DMS114 treated with DMSO at 0.1 percent for 48 hours (cell line): ENCODE data around the gene TENM4.

ENCODE experiments used
- DNase-seq: peaks from one replicate; lab custom pipeline; 2025; ENCODE audit not compliant: unreplicated experiment; lab: John Stamatoyannopoulos, UW

TENM4 gene

DNA sequence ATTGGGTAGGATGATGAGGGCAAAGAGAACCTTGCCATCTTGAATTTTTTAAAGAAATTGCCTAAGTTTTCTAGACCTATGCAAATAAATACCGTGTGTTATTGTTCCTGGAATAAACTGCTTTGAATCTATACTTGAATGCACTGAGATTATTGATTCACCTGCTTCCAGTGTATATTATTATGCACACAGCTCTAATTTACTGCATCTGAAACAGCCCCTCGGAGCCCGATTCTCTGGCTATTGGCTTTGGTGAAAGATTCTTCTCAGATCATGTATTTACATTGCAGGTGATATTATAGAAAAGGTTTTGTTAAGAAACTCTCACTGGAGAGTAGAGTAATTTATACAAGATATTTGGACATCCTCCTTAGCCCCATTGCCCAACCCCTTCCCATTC is 254.2 kb downstream of the TENM4 start:
- no peak for DNase-seq

DNA sequence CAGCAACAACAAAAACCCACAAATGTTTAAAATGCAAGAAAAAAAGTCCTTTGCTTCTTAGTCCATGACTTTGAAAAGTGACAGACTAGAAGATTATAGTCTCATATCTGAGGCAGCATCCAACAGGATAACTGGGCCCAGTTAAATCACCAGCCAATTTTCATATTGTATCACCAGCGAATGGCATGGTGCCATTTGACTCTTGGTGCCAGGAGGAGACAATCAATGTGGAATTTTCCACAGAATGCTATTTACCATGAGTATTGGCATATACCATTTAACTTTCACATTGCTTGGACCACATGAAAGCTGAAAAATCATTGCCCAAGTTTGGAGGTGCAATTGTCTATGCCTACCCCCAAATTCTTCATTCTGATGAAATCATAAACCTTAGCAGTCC is 255.5 kb downstream of the TENM4 start:
- DNase-seq: no peak

DNA sequence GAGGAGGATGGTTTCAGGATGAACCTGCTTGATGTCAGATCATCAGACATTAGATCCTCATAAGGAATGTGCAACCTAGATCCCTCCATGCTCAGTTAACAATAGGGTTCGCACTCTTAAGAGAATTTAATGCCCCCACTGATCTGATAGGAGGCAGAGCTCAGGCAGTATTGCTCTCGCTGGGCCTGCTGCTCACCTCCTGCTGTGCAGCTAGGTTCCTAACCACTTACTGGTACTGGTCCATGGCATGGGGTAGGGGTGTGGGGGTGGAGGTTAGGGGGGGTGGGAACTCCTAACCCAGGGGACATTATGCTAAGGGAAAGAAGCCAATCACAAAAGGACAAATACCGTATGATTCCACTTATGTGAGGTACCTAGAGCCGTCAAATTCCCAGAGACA is 256.5 kb downstream of the TENM4 start:
- no peak for DNase-seq

DNA sequence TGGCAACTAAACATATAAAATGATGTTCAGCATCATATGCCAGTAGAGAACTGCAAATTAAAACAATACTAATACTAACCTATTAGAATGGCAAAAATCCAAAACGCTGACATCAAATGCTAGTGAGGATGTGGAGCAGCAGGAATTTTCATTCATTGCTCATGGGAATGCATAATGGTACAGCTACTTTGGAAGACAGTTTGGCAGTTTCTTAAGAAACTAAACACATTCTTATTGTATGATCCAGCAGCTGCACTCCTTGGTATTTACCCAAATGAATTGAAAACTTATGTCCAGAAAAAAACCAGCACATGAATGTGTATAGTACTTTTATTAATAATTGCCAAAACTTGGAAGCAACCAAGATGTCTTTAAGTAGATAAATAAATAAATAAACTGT is 258.0 kb downstream of the TENM4 start:
- no peak for DNase-seq

DNA sequence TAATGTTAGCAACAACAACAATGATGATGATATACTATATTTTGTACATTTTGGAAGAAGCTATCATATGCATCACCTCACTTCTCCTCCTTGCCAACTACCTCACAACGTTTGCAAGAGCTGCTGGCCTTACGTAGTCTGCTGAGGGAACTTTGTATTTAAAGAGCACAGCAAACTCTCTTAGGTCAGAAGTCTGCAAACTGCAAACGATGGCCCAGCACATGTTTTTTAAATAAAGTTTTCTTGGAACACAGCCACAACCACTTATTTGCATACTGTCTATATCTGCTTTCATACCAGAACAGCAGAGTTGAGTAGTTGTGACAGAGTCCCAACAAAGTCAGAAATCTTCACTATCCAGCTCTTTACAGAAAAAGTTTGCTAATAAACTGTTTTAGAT is 261.7 kb downstream of the TENM4 start:
- DNase-seq: no peak

DNA sequence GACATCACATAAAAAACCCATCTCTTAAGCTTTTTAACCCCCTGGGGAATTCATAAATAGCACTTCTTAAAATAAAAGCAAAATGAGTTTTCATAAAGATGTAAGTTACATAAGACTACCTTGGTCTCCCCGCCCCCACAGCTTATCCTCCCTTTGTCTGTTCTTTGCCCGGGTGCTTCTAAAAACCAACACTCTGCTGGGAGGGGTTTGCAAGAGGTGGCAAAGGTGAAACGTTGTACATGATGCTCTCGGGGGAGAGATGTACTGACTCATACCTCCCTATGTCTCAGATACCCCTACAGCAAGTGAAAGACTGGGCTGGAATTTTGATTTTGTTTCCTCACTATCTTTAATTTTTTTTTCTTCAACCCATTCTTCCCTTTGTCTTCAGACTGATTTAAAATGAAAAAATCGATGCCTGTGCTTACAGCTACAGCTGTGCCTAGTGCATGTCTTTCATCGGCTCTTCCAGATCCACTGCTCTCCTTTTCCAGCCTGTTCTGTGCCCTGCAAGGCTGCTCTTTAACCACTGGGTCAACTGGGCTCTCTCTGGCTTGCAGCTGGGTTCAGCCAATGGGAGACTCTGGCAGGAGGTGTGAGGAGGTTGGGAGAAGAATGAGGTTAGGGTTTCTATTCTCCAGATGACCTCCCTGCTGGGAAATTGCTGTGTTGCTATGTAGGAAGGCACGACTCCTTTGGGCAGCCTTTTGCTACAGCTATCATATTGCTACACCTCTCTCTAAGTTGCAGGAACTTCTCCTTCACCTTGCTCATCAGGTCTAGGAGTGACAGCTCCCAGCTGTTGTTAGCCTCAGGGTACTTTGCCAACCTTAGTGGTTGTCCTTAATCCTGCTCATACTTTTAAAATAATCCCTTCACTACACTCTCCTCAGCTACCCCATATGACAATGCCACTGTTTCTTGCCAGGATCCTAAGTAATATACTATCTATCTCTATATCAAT is 266.5 kb downstream of the TENM4 start:
- no peak for DNase-seq

DNA sequence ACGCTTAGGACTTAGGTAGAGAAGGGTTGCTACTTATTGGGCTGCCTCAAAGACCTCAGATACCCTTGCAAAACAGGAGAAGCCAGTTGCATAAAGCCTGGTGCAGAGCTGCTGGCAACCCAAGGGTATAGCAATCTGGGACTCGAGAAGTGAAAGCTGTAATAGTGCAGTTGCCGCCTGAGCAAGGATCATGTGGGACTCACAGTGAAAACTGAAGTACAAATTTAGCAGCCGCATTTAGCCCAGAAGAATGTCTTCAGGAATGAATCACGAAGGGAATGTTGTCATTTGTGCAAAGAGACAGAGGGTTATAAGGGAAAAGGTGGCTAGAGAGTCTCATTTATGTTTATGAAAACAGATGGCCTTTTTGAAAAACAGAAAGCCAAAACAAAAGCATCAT is 267.2 kb downstream of the TENM4 start:
- DNase-seq: no peak

DNA sequence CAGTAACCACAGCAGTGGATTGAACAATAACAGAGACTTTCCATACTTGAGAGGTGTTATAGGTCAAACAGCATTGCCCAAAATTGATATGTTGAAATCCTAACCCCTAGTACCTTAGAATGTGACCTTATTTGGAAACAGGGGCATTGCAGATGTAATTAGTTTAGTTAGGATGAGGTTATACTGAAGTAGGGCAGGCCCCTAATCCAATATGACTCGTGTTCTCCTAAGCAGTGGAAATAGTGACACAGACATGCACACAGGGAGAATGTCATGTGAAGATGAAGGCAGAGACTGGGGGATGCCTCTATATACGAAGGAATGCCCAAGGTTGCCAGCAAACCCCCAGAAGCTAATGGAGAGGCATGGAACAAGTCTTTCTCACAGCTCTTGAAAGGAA is 270.5 kb downstream of the TENM4 start:
- no peak for DNase-seq

DNA sequence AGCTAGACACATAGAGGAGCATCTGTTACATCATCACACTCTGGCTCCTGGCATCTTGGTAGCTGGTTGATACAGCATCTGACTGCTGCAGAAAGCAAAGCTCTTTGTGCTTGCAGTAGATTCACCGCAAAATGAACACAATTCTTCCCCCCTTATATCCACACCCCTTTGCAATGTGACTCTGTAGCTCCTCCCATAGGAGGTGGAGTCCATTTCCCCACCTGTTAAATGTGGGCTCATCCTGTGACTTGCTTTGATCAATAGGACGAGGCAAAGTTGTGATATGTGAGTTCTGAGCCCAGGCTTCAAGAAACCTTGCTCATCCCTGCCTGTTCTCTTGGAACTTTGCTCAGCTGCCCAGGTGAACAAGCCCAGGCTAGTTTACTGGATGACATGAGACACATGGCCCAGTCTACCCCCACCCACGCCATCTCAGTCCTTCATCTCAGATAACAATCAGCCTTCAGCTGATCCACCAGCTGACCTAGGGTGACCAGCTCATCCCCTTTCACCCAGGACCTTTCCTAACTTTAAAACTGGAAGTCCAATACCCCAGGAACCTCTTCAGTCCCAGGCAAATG is 272.2 kb downstream of the TENM4 start:
- DNase-seq: no peak

DNA sequence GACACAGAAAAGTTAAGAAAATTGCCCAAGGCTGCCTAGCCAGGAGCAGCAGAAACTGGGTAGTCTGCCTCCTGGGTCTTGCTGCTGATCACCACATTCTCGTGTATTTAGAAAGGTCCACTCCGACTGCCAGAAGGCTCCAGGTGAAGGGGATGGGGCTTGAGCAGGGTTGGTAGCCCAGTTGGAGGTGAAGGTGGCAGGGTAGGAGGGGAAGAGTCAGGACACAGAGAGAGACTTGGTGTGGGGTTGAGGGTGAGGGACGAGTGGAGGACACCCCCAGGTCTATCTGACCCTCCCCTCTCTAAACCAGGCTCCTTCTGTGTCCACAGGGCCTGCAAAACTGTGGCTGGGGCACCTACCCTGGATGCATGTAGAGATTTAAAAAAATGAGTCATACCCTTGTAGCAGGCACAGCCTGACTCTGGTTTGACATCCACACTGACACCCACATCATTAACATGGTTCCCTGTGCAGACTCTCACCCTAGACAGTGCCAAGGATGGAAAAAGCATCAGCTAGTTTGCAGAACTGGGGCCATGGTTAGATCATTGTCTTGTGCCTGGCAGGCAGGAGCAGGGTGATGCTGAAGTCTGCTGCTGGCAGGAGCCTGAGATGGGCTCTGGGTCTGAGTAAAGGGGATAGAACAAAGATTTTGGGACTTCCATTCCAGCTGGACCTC is 273.2 kb downstream of the TENM4 start:
- DNase-seq: no peak

DNA sequence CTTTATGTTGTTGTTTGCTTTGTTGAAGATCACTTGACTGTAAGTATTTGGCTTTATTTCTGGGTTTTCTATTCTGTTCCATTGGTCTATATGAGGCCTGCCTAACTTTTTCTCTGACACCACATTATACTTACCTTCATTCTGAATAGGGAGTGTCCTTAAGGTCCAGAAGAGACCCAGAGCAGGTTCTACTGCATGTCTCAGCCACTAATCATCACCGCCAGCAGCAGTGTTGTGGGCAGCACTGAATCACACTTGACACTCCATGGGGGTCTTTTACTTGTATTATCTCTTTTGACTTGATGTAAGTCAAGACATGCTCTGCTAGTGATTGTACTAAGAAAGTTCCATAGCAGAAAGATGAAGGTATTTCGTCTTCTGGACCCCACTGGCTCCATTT is 274.9 kb downstream of the TENM4 start:
- no peak for DNase-seq

DNA sequence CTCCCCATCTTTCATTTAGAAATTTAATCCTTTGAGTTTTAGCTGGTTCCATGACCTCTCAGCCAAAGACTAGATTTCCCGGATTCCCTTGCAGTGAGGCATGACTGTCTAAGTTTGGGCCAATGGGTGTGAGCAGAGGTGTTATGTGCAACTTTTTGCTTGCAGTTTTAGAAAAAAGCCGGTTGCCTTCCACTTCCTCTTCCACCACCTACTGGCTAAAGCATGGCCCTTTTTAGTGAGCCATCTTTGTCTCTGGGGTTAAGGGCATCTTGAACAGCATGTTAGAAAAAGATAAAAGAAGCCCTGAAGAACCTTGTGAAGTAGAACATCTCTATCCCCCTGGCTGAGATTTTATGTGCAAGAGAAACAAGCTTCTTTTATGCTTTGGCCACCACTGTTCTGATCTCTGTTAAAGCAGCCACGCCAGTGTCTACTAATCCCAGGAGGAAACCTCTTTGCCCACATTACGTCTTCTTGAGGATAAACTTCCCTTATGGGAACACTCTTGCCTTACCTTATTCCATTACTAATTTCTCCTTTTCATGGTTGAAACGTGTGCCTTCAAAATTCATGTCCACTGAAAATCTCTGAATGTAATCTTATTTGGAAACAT is 279.9 kb downstream of the TENM4 start:
- no peak for DNase-seq

DNA sequence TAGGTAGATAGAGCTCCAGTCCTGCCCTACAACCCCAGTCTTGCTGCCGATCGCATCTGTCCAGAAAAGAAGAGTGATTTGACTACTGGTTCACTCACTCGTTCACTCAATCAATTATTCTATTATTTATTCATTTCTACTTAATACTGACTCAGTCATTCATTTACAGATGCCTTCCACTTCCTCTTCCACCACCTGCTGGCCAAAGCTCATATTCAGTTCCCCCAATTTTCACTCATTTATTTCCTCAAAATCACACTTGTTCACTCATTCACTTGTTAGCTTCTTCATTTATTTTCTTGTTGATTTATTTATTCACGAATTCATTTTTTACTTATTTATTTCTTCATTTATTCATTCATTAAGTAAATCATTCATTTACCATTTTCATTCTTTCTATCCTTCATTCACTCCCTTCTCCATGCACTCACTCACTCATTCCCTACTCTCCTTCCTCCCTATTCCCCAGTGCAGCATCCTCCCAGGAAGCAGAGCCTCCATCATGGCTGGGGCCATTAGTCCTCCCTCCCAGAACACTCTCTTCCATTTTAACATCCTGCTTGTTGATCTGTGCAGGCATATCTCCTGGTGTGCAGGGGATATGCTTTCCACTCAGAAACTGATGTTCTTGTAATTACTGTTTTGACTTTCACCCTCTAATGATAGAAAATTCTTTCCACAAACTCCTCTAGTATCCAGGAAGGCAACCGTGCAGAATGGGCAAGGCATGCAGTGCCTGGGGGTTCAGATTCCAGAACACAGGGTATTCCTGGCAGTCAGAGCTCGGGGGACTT is 281.0 kb downstream of the TENM4 start:
- no peak for DNase-seq

DNA sequence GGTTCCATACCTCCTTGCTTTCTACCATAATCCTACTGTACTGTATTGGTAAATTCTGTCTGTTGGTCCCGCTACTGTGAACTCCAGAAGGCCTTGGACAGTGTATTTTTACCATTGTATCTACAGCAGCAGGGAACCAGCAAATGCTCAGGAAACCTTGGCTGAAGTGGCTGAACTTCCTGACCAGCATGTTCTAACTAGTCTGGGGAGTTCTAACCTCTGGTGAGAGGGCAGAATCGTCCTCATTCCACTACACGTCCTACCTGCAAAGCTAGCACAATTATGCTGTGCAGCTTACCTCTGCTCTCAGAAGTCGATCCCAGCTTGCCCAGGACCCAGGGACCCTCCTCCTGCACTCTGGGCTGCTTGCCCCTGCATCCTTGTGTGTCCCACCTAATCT is 283.1 kb downstream of the TENM4 start:
- no peak for DNase-seq

DNA sequence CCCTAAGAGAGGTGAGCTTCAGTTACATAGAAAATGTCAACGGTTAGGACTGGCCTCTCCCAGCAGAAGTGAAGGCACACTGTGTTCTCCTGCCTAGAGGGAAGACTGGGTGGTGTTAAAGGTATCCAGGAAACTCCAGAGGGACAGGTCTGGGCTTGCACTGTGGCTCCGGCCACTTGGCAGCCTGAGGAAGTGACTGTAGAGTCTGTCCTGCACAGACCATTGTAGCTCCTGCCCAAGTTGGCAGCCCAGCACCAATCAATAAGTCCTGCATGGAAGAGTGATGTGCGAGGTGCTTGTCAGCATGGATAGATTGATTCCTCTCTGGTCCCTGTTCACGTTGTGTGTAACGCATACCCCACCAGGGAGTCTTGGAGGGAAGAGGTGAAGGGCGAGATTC is 284.8 kb downstream of the TENM4 start:
- no peak for DNase-seq

DNA sequence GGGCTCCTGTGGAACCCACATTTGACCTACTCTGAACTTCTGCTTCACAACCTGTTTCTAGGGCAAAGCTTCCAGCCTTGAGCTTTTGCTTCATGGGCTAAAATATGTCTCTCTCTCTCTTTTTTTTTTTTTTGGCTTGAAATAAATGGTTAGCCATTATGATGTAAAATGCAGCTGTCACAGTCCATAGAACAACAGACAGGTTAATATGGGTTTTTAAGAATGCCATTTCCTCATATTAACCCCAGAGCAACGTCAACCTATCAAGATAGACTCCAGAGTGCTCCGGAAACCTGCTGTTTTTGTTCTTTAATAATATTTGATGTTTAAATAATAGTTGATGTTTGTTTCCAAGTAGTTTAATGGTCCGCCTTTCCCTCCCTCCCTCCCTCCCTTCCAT is 285.6 kb downstream of the TENM4 start:
- no peak for DNase-seq

DNA sequence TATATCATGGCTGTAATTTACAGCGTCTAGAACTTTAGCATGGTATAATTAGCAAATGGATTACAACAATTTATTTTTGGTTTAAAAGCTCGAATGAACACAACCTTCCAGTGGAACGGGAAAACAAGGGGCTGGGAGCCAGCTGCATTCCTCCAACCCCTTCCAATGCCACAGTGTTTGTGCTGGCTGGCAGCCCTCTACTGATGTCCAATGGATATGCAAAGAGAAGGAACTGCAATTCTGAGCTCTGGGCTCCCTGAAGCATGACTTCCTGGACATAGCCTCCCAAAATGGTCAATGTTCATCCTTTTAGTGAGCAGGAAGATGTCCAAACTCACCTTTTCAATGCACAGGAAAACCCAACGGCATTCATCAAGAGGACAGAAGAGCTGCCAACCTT is 288.3 kb downstream of the TENM4 start:
- DNase-seq: no peak

DNA sequence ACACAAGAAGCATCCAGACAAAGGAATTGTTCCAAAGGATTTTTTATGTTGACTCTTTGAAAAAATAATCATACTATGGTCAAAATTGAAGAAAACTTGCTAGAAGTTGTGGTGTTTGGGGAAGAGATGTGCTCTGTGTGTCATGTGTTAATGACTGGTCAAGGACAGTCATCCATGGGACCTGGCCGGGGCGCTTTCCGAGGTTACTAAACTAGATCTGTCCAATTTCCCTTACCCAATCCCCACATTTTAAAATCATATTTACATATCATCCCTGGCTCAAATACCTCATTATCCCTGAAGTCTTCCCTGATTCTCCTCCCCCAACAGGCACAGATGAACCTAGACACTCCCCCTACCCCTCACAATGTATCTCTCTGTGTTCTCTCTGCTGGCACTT is 289.4 kb downstream of the TENM4 start:
- no peak for DNase-seq

DNA sequence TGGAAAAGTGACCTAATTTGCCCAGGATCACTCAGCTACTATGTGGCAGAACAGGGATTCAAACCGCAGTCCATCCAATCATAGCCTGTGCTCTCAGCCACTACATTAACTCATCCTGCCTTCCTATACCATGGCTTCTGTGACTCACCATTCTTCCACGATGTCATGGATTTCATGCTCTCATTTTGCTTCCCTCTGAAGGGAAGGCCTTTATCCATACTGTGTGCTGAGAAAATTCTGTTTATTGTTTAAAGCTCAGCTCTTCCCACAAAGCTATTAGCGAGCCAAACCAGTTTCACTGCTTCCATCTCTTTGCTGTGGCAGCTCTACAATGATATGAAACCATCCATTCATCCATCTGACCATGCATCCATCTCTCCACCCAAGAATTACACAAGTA is 289.9 kb downstream of the TENM4 start:
- no peak for DNase-seq

DNA sequence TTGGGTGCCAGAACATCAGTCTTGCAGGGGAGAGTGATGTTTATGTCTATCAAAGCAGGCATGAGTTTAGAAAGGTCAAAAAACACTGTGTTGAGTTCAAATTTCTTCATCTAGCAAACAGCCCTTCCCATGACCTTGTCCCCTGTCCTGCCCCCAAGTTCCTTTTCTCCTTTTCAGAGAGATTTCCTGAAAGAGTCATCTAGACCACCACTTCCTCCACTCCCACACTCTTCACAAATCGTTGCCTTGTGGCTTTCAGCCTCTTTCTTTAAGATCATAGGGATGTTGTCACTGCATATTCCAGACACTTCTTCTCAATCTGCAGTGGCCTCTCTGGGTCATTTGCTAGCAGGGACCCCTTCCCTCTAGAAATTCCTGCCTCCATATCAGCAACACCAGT is 290.5 kb downstream of the TENM4 start:
- DNase-seq: no peak

DNA sequence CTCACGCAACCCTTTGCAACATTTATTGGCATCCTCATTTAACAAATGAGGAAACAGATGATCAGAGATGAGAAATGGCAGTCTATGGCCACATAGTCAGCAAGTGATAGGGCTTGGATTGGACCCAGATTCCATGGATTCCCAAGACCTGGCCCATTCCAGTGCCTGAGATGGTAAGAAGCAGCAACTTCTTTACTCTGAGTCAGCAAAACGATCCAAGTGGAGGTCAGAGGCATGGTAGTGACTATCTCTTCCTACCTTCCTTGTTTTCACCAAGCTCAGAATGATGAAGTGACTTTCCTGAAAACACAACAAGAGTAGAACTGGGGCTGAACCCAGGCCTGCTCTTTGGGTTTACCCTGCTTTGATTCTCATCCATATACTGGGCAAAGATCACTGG is 293.1 kb downstream of the TENM4 start:
- no peak for DNase-seq
